Cardiac fibroblast (primary cell): ENCODE measurements around the gene GPBP1.
"Not testable (repeated sequence)": the region's sequence is repeated elsewhere in the genome, so short reads cannot be mapped to it uniquely, and the experiment has no call there.

Source experiments
- DNase-seq, 2 donors: peaks; one replicate each; pipeline versions ENCODE4 v3.0.0 to v3.0.0-alpha.2; 2010; ENCODE audit warnings: low read depth in 2 of 2
- H3K4me3 ChIP-seq, 2 donors: replicated peaks in 1 of 2; 1 replicate in 1 of 2; 2 replicates in 1 of 2; pipeline ENCODE4 v1.5.1; 2011; ENCODE audit warnings: low read depth in 2 of 2, low read length in 2 of 2, mild to moderate bottlenecking in 2 of 2, moderate library complexity in 1 of 2
- CTCF ChIP-seq: IDR thresholded peaks from one replicate; pipeline ENCODE4 v1.5.1; 2011; ENCODE audit warnings: low read depth, mild to moderate bottlenecking, low read length, inconsistent platforms

Gene GPBP1

GRCh38 chr5:57299986-57300385, 126.1 kb downstream of the GPBP1 start:
- H3K4me3 ChIP-seq, result no peak overlapping the region
- no peak for DNase-seq
- no peak for TF ChIP-seq CTCF

DNA sequence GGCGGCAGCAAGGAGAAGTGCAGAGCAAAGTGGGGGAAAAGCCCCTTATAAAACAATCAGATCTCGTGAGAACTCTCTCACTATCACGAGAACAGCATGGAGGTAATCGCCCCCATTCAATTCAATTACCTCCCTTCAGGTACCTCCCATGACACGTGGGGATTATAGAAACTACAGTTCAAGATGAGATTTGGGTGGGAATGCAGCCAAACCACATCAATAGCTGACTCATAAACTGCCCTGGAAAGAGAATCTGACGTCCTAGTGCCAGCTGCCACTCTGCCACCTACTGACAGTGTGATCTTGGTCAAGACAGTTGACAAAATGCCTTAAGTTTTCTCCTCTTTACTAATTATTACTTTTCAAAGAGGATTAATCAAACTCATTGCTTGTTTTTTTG, 128.3 kb downstream of the GPBP1 start:
- no peak for TF ChIP-seq CTCF
- peak; percentile 40 to 64 for DNase-seq
- no peak overlapping the region for H3K4me3 ChIP-seq

GRCh38 chr5:57302643-57303042, 128.8 kb downstream of the GPBP1 start:
- no peak for TF ChIP-seq CTCF
- H3K4me3 ChIP-seq, result no peak overlapping the region
- peak; percentile 42 to 43 for DNase-seq

DNA sequence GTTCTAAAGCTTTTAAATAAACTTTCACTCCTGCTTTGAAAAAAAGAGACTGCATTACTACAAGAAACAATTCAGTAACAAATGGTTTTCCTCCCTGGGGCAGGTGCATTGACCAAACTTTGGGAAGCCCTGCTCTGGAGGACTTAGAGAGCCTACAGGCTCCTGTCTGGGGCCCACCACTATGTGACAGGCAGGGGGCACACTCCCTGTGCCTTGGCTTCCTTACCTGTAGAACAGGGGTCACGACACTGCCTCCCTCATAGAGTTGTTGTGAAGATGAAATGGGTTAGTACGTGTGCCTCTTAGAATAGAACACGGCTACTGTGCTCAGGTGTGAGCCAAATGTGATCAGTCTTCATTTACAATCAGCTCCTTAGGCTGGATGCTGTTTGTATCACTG, 130.1 kb downstream of the GPBP1 start:
- no peak for TF ChIP-seq CTCF
- DNase-seq, result no peak
- H3K4me3 ChIP-seq, result no peak overlapping the region

GRCh38 chr5:57304931-57305330, 131.1 kb downstream of the GPBP1 start:
- H3K4me3 ChIP-seq, result no peak overlapping the region
- no peak for TF ChIP-seq CTCF
- DNase-seq, result no peak

- H3K4me3 ChIP-seq, result no peak overlapping the region
- TF ChIP-seq CTCF, result no peak
- DNase-seq, result no peak
Measured at GRCh38 chr5:57306359-57306758, 132.5 kb downstream of the GPBP1 start.

DNA sequence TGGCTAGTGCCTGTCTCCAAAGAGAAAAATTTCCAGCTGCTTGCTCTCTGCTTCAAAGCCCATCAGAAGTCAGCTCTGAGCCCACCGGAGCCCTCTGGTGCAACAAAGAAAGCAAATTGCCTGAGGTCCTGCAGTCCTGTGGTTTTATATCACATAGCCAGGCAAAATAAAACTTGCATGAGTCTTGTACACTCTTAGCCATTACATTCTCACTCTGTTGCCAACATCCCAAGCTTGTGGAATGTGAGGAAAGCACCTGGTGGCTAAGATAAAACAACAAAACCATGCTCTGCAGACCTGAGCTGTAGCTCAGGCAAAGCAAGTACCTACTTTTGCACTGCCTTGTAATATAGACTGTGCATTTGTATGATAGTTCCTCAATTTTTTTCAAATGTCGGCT, 133.7 kb downstream of the GPBP1 start:
- H3K4me3 ChIP-seq, result no peak overlapping the region
- TF ChIP-seq CTCF, result no peak
- DNase-seq, result no peak

GRCh38 chr5:57309022-57309421, 135.2 kb downstream of the GPBP1 start:
- H3K4me3 ChIP-seq, DNase-seq: not testable (repeated sequence)
